Gastroesophageal sphincter (tissue), 3 donors: Measurements from ENCODE around the gene ABR.
"Not testable (repeated sequence)": the region's sequence is repeated elsewhere in the genome, so short reads cannot be mapped to it uniquely, and the experiment has no call there.

ENCODE experiments used
- CTCF ChIP-seq, 4 experiments: fragments of 200-600 bp in 2 of 4; fragments of 450-650 bp in 2 of 4; sonication (generic) in 1 of 4; IDR thresholded peaks; one replicate each; pipeline ENCODE4 v1.5.1; 2017 to 2019; ENCODE audit warnings: antibody characterized with exemption in 4 of 4, mild to moderate bottlenecking in 2 of 4, moderate library complexity in 2 of 4
- POLR2A ChIP-seq, 2 donors: fragments of 450-650 bp; IDR thresholded peaks; one replicate each; pipeline ENCODE4 v1.6.1; 2017; ENCODE audit warnings: antibody characterized with exemption in 2 of 2, mild to moderate bottlenecking in 2 of 2, moderate library complexity in 1 of 2
- POLR2AphosphoS5 ChIP-seq: sonication (generic); formaldehyde crosslinking; IDR thresholded peaks from one replicate; pipeline ENCODE4 v1.6.1; 2017; ENCODE audit warnings: antibody characterized with exemption

- not testable (repeated sequence) for TF ChIP-seq POLR2AphosphoS5; CTCF (IDR thresholded peaks at IDR 0.05); POLR2A (IDR thresholded peaks at IDR 0.05)
Observed at GRCh38 chr17:995324-995723, 184.5 kb downstream of the ABR start.
